Fibroblast of lung (primary cell): ENCODE data around the gene TCFL5. TPM values are rescaled to one million over a fixed set of nuclear protein-coding genes. Genes with fewer than 3 reads are reported as not detected.

Source experiments
- DNase-seq, 2 donors: peaks; one replicate each; pipeline versions ENCODE4 v3.0.0 to v3.0.0-alpha.2; 2010; ENCODE audit warnings: low read depth in 2 of 2
- H2AFZ ChIP-seq: 2 replicates; pipeline ENCODE4 v1.5.1; 2012; ENCODE audit warnings: low read length, control low read depth, inconsistent platforms
- H3K27ac ChIP-seq: 2 replicates; pipeline ENCODE4 v1.5.1; 2011; ENCODE audit warnings: low read length, control low read depth; ENCODE audit not compliant: insufficient read depth
- H3K27me3 ChIP-seq: 2 replicates; pipeline ENCODE4 v1.5.1; 2011; ENCODE audit warnings: mild to moderate bottlenecking, low read length; ENCODE audit not compliant: control insufficient read depth, insufficient read depth
- H3K36me3 ChIP-seq: 2 replicates; pipeline ENCODE4 v1.5.1; 2011; ENCODE audit warnings: low read length; ENCODE audit not compliant: control insufficient read depth, insufficient read depth
- H3K4me1 ChIP-seq: 2 replicates; pipeline ENCODE4 v1.5.1; 2011; ENCODE audit warnings: low read length; ENCODE audit not compliant: control insufficient read depth, insufficient read depth; ENCODE audit errors: extremely low read depth
- H3K4me2 ChIP-seq: 2 replicates; pipeline ENCODE4 v1.5.1; 2011; ENCODE audit warnings: low read length, control low read depth; ENCODE audit not compliant: insufficient read depth; ENCODE audit errors: extremely low read depth
- H3K4me3 ChIP-seq, 4 experiments: fragments of 200-600 bp in 1 of 4; sonication (generic) in 1 of 4; replicated peaks in 1 of 4; 2 replicates each; pipeline ENCODE4 v1.5.1; 2011 to 2016; ENCODE audit warnings: low read length in 4 of 4, low read depth in 3 of 4, mild to moderate bottlenecking in 3 of 4, control low read depth in 2 of 4, inconsistent platforms in 1 of 4, mixed read lengths in 1 of 4; ENCODE audit not compliant: insufficient read depth in 1 of 4; ENCODE audit errors: control extremely low read depth in 1 of 4
- H3K79me2 ChIP-seq: 2 replicates; pipeline ENCODE4 v1.5.1; 2012; ENCODE audit warnings: mild to moderate bottlenecking, low read length, inconsistent platforms; ENCODE audit not compliant: control insufficient read depth, insufficient read depth
- H3K9ac ChIP-seq: 2 replicates; pipeline ENCODE4 v1.5.1; 2011; ENCODE audit warnings: mild to moderate bottlenecking, low read length, control low read depth; ENCODE audit not compliant: insufficient read depth
- H3K9me3 ChIP-seq: 2 replicates; pipeline ENCODE4 v1.5.1; 2012; ENCODE audit warnings: low read depth, low read length; ENCODE audit not compliant: control insufficient read depth, insufficient read depth
- H4K20me1 ChIP-seq: 2 replicates; pipeline ENCODE4 v1.5.1; 2011; ENCODE audit warnings: low read length; ENCODE audit not compliant: control insufficient read depth, insufficient read depth; ENCODE audit errors: extremely low read depth
- EZH2 ChIP-seq: IDR thresholded peaks from 2 replicates; pipeline ENCODE4 v1.5.1; 2012; ENCODE audit warnings: low read length, control low read depth, mild to moderate bottlenecking; ENCODE audit errors: missing control alignments
- polyA plus RNA-seq, 2 donors: library from polyadenylated mRNA; depleted of rRNA in 1 of 2; stranded (reverse) in 1 of 2; unstranded in 1 of 2; fragments of >200 nt; gene quantifications; 2 replicates each; pipeline ENCODE4 v1.2.1, GENCODE V29; 2011 to 2012; ENCODE audit warnings: missing spikeins in 1 of 2
- total RNA-seq: library from RNA; depleted of rRNA; stranded (reverse); fragments of >200 nt; gene quantifications from 2 replicates; pipeline ENCODE4 v1.2.1, GENCODE V29; 2014
- TF ChIP-seq, protein P1 (sequence below), 2 donors: IDR thresholded peaks in 1 of 2; conservative IDR thresholded peaks in 1 of 2; 1 replicate in 1 of 2; 2 replicates in 1 of 2; pipeline ENCODE4 v1.5.1; 2011 to 2012; ENCODE audit warnings: low read length in 2 of 2, control low read depth in 1 of 2, inconsistent platforms in 1 of 2, low read depth in 1 of 2, mild to moderate bottlenecking in 1 of 2

TCFL5 gene
- total and polyA plus RNA-seq, 2 donors (not counting 1 experiment from before 2014, with no cell fraction given) = 9.8 to 13.7 TPM

DNA sequence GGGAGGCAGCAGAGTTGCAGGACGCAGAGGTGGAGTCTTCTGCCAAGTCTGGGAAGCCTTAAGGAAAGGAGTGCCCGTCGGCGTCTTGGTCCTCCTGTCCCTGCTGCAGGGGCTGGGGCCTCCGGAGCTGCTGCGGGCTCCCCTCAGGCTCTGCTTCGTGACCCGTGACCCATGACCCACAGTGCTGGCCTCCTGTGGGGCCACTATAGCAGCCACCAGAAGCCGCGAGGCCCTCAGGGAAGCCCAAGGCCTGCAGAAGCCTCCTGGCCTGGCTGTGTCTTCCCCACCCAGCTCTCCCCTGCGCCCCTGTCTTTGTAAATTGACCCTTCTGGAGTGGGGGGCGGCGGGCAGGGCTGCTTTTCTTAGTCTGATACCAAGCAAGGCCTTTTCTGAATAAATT, 48.0 kb downstream of the TCFL5 start:
- no peak overlapping the region for H3K4me2 ChIP-seq
- peaks cover 9% of the 10 kb centered on the region for H3K27me3 ChIP-seq
- H3K27ac ChIP-seq = no peak overlapping the region
- H4K20me1 ChIP-seq = no peaks in the 10 kb centered on the region
- no peak for TF ChIP-seq EZH2
- TF ChIP-seq, protein P1, sequence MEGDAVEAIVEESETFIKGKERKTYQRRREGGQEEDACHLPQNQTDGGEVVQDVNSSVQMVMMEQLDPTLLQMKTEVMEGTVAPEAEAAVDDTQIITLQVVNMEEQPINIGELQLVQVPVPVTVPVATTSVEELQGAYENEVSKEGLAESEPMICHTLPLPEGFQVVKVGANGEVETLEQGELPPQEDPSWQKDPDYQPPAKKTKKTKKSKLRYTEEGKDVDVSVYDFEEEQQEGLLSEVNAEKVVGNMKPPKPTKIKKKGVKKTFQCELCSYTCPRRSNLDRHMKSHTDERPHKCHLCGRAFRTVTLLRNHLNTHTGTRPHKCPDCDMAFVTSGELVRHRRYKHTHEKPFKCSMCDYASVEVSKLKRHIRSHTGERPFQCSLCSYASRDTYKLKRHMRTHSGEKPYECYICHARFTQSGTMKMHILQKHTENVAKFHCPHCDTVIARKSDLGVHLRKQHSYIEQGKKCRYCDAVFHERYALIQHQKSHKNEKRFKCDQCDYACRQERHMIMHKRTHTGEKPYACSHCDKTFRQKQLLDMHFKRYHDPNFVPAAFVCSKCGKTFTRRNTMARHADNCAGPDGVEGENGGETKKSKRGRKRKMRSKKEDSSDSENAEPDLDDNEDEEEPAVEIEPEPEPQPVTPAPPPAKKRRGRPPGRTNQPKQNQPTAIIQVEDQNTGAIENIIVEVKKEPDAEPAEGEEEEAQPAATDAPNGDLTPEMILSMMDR (conservative IDR thresholded peaks at IDR 0.05 in 1 of 2, IDR thresholded peaks at IDR 0.05 in 1 of 2; ENCODE audit: low read depth in 1 of 2, low read length in 2 of 2) = no peak
- no peak for DNase-seq
- peaks cover 6% of the 10 kb centered on the region for H3K4me1 ChIP-seq
- no peaks in the 10 kb centered on the region for H3K9me3 ChIP-seq
- H3K4me3 ChIP-seq = no peak overlapping the region
- no peak overlapping the region for H3K9ac ChIP-seq
- H2AFZ ChIP-seq = no peak overlapping the region
- H3K36me3 ChIP-seq = peaks cover 27% of the 10 kb centered on the region
- no peaks in the 10 kb centered on the region for H3K79me2 ChIP-seq

DNA sequence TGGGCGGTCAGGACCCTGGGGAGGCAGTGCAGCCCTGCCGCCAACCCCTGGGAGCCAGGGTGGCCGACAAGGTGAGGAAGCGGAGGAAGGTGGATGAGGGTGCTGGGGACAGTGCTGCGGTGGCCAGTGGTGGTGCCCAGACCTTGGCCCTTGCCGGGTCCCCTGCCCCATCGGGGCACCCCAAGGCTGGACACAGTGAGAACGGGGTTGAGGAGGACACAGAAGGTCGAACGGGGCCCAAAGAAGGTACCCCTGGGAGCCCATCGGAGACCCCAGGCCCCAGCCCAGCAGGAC, 48.8 kb downstream of the TCFL5 start:
- H3K36me3 ChIP-seq = peaks cover 29% of the 10 kb centered on the region
- H3K79me2 ChIP-seq = peaks cover under 1% of the 10 kb centered on the region
- no peak overlapping the region for H3K27ac ChIP-seq

DNA sequence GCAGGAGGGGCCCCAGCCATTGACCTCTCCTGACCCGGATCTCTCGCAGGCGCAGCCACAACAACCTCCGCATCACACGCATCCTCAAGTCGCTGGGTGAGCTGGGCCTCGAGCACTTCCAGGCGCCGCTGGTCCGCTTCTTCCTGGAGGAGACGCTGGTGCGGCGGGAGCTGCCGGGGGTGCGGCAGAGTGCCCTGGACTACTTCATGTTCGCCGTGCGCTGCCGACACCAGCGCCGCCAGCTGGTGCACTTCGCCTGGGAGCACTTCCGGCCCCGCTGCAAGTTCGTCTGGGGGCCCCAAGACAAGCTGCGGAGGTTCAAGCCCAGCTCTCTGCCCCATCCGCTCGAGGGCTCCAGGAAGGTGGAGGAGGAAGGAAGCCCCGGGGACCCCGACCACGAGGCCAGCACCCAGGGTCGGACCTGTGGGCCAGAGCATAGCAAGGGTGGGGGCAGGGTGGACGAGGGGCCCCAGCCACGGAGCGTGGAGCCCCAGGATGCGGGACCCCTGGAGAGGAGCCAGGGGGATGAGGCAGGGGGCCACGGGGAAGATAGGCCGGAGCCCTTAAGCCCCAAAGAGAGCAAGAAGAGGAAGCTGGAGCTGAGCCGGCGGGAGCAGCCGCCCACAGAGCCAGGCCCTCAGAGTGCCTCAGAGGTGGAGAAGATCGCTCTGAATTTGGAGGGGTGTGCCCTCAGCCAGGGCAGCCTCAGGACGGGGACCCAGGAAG, 49.3 kb downstream of the TCFL5 start:
- DNase-seq = no peak
- no peaks in the 10 kb centered on the region for H4K20me1 ChIP-seq

More for the DNA sequence above, 48.8 kb downstream of the TCFL5 start:
- no peak for DNase-seq
- Histone ChIP-seq H3K4me2 (no peak overlapping the region), H3K9me3 (no peaks in the 10 kb centered on the region), H3K4me3 (no peak overlapping the region), H2AFZ (no peak overlapping the region), H3K9ac (no peak overlapping the region), H3K27me3 (peaks cover 9% of the 10 kb centered on the region), H3K4me1 (peaks cover 3% of the 10 kb centered on the region), H4K20me1 (no peaks in the 10 kb centered on the region)
- no peak for TF ChIP-seq EZH2
- TF ChIP-seq, protein P1 (conservative IDR thresholded peaks at IDR 0.05 in 1 of 2, IDR thresholded peaks at IDR 0.05 in 1 of 2; ENCODE audit: low read depth in 1 of 2, low read length in 2 of 2) = no peak

More for the DNA sequence above, 49.3 kb downstream of the TCFL5 start:
- H3K36me3 ChIP-seq = peaks cover 34% of the 10 kb centered on the region
- peaks cover 9% of the 10 kb centered on the region for H3K27me3 ChIP-seq
- peaks cover 5% of the 10 kb centered on the region for H3K79me2 ChIP-seq
- H3K4me2 ChIP-seq = no peak overlapping the region
- no peak for TF ChIP-seq EZH2
- TF ChIP-seq, protein P1 (conservative IDR thresholded peaks at IDR 0.05 in 1 of 2, IDR thresholded peaks at IDR 0.05 in 1 of 2; ENCODE audit: low read depth in 1 of 2, low read length in 2 of 2) = no peak
- H3K27ac ChIP-seq = no peak overlapping the region
- H3K9ac ChIP-seq = no peak overlapping the region
- H3K4me1 ChIP-seq = peaks cover 3% of the 10 kb centered on the region
- H2AFZ ChIP-seq = no peak overlapping the region
- H3K9me3 ChIP-seq = no peaks in the 10 kb centered on the region
- no peak overlapping the region for H3K4me3 ChIP-seq
